DMS79 treated with DMSO at 0.1 percent for 48 hours (cell line): ENCODE data around the gene GOLGA6A.
A peak's percentile ranks its signal among the peaks of the same experiment; 100 is the strongest.
"Not testable (repeated sequence)": the region's sequence is repeated elsewhere in the genome, so short reads cannot be mapped to it uniquely, and the experiment has no call there.

Experiments
- DNase-seq: peaks from one replicate; lab custom pipeline; 2025; lab: John Stamatoyannopoulos, UW

The GOLGA6A gene

GRCh38 chr15:74108111-74108510 is 25.8 kb upstream of the GOLGA6A start:
- DNase-seq, result no peak

DNA sequence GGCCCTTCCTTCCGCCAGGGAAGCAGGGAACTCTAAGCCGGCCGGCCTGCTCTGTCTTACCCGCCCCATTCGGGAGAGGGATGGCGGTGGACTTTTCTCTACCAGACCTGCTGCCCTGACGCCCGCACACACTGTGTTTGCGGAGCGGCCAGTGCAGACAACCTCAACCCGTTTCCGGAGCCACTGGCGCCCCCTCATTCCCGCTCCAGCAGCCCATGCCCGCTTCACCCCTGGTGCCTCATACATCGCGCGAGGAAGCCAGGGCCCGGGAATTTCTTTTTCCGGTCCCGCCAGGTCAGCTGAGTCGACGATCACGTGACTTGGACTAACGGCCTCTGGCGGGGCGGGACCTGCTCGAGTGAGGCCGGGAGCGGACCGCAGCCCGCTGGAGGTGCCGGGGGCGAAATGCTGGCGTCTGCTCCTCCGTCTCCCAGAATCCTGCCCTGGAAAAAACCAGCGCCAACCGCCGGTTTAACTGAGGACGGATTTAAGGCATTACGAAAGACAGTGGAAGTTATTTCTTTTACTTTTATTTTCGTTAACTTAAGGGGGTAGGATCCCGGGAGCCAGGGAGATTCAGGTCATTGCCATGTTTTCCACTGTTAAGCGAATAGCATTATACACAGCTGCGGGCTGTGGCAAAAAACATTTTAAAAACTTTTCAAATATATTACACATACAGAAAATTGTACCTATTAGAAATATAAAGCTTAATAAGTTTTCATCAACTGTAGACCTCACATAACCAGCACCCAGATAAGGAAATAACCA is 17.8 kb upstream of the GOLGA6A start:
- not testable (repeated sequence) for DNase-seq

DNA sequence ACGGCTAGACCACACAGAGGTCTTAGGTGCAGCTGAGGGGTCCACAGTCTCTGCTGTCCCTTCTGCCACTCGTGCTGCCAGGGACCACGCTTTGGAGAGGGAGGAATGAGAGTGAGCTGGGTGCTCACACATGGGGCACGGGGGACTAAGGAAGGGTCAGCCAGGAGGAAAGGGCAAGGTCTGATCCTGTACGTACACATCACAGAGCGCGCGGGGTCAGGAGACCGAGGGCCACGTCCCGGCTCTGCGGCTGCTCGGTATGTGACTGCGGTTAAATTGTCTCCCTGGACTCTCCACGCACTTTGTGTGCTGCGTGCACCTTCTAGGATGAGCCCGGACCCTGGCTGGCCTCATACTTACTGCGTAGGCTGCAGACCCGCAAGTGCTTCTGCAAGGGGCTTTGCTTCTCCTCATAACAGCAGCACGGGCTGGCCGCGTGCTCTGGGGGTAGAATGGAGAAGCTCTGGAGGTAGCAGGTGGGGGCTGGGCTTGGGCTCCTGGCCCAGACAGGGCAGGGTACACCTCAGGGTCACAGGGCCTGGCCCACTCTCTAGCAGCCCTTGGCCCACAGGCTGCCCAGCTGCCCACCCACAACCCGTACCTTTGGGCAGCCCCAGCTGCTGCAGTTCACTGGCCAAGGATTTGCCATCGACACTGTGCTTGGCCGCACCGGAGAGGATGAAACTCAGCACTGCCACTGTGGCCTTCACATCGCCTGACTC is 14.6 kb upstream of the GOLGA6A start:
- not testable (repeated sequence) for DNase-seq

DNA sequence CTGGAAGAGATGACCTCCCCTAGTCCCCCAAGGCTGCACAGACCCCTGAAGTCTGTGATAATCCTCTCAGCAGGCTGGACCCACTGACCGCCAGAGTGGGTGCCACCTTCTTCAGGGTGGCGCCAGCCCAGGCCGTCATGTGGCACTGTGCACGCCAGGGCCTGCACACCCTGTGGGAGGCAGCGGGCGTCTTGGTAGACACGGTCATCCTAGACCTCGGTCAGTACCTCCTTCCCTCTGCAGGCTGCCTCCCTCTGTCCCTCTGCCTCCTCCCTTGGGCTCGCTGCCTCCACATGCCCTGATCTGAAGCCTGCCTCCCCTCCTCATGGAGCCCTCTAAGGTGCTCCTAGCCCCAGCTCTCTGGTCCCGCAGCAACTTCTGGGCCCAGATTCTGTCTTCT is 13.3 kb upstream of the GOLGA6A start:
- DNase-seq, result not testable (repeated sequence)

DNA sequence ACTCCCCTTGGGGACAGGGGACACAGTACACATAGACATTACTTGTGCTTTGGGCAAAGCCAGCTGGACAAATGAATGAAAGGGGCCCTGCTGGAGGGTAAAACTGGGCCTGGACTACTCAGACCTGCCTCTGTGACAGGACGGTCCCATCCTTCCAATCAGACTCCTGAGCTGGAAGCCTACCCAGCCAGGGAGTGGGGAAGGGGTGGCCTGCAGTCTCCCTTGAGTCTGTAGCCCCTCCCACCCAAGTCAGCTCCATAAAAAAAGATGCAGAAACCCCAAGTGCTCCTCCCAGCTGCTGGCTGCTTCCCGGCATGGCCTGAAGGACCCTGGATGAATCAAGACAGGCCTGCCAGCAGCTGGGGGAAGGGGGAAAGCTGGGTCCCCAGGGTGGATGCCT is 12.2 kb upstream of the GOLGA6A start:
- not testable (repeated sequence) for DNase-seq

DNA sequence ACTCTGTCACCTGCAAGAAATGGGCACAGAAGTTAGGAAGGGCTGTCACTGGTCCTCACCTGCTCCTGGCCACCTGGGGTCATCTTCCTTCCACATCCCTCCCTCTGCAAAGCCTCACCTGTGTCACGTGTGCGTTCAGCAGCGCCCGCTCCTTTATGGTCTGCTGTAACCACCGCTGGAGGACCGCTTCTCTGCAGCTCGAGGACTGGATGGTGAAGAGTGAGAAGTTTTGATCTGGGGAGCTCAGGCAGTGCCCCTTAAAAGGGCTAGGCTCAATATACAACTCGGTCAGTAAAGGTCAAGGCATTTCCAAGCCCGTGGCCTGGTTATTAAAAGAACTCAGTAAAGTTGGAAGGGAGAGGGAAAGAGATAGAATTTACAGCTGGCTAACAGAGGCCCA is 6.6 kb downstream of the GOLGA6A start:
- not testable (repeated sequence) for DNase-seq

- not testable (repeated sequence) for DNase-seq
These were observed 9.6 kb downstream of the GOLGA6A start for GRCh38 chr15:74072614-74073337.

DNA sequence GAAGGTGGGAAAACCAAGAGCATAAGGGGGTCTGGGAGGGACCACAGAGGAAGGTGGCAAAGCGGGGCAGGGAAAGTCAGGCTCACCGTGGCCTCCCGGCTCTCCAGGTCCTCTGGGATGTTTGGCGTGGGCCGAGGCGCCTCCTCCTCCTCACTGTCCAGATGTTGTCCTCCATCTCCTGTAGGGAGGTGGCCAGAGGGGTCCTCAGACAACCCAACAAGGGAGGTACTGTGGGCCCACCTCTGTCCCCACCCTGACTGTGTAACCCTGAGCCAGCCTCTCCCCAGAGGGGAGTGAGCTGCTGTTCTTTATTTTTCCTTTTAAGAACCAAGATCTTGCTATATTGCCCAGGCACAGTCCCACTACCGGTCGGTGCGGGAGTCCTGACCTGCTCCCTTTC is 10.2 kb downstream of the GOLGA6A start:
- not testable (repeated sequence) for DNase-seq

DNA sequence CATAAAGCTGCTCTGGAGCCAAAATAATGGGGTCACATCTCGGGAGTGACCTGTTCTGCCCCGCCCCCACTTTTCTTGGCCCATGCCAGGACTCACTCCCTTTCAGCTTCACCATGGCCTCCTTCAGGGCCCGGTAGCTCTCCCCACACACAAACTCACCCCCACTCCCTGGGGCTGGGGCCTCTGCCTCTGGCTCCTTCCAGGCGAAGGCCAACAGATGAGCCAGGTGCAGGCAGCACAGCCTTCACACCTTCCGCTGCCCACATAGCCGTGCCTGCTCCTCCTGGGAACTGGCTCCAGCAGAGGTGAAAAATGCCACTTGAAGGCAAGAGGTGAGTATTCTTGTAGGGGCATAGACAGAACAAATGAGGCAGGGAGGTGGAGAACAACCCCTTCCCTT is 10.7 kb downstream of the GOLGA6A start:
- not testable (repeated sequence) for DNase-seq

GRCh38 chr15:74065684-74066411 is 16.5 kb downstream of the GOLGA6A start:
- not testable (repeated sequence) for DNase-seq

GRCh38 chr15:74064822-74065221 is 17.5 kb downstream of the GOLGA6A start:
- not testable (repeated sequence) for DNase-seq

DNA sequence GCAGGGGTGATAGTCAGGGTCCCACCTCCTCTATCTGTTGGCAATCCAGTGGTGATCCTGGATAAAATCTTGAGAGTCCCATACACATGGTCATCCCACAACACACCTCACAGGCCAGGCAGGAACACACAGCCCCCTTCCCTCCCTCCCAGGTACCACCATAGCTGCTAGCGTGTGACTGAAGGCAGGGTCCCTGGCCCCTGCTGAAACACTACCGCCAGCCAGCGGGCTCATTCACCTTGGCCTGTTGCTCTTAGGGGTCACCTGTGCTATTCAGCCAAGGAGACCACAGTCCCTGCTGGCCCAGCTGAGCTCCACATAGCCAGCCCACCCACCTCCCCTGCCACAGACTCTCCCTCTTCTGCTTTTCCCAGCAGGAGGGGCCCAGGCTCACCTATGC is 18.2 kb downstream of the GOLGA6A start:
- not testable (repeated sequence) for DNase-seq

DNA sequence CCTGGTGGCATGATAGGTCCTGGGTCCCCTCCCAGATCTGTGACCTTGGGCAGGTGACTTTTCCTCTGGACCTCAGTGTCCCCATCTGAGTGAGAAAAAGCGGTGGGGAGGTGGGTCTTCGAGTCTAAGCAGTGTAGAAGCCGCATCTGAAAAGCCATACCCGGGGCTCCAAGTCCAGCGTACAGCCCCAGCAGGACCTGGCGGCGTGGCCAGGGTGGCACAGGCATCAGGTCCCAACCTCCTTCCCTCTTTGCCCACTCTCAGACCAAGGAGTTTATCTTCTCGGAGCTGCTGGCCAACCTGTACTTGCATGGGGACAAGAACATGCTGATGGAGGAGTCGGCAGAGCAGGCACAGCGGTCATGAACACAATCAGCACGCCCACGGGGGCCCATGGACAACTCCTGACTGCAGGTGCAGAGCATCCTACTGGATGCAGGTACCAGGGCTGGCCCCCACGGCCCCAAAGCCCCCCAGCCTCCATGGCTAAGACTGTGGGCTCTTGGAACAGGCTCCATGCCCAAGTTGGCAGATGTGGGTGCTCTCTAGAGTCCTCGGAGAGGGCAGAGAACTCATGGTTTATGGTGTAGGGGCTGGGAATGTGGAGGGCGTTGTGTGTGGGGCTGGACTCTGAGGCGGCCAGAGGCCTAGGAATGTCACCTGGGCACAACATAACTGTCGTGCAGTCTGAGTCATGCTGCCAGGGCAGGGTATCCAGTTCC is 18.8 kb downstream of the GOLGA6A start:
- DNase-seq, result not testable (repeated sequence)

DNA sequence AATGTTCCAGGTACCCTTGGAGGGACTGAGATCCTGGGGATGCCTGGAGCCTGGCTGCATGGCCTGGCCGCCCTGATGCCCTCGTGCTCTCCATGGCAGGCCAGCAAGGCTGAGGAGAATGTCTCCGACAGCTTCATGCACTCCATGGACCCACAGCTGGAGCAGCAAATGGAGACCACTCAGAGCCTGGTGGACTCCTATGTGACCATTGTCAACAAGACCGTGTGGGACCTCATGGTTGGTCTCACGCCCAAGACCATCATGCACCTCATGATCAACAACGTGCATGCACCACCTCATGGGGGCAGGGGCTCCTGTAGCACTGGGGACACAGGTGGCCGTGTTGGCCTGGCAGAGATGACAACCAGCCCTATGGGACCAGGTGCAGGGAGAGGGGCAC is 19.7 kb downstream of the GOLGA6A start:
- DNase-seq, result no peak

DNA sequence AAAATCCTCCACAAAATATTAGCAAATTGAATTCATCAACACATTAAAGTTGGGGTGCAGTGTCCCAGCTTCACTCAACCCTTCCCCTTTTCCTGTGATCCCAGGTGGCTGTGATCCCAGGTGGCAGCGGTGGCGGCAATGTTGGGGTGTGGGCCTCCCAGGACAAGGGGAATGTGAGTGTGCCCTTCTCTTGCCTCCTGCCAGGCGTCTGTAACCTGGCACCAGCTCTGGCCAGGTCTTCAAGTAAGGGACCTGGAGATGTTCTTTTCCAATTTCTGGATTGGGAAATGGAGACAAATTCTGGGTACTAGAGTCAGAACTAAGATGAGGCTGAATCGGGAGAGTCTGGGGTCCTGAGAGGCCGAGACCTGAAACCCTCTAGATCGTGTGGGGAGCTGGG is 20.1 kb downstream of the GOLGA6A start:
- no peak for DNase-seq

GRCh38 chr15:74060251-74060650 is 22.1 kb downstream of the GOLGA6A start:
- DNase-seq, result no peak

DNA sequence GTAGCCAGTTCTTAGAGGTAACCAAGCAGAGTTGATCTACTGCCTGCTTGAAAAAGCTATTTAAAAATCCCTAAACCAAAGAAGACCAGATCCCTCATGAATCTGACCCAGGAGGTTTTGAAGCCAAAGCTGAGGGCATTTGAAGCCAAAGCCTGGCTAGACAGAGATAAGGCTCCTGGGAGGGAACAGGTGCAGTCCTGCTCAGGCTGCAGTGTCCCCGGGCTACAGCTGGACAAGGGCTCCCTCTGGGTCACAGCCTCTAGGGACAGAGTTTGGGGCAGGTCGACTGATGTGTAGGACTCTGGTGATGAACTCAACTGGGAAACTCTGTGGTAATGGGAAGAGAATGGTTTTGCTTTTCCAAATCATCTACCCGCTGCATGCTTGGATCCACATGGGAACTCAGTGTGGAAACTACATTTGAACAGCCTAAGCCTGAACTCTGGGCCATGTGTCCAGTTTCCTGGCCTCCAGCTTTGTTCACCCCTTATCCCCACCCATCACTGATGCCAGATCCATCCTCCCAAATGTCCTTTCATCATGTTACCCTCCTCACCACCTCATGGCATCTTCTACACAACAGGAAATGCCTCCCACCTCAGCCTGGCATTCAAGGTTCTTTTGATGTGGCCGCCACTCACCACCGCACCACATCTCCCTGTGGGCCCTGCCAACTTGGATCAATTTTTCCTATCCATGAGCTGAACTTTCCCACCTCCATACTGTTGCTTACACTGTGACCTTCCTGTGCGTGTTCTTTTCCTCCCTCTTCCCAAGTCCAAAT is 23.1 kb downstream of the GOLGA6A start:
- not testable (repeated sequence) for DNase-seq

DNA sequence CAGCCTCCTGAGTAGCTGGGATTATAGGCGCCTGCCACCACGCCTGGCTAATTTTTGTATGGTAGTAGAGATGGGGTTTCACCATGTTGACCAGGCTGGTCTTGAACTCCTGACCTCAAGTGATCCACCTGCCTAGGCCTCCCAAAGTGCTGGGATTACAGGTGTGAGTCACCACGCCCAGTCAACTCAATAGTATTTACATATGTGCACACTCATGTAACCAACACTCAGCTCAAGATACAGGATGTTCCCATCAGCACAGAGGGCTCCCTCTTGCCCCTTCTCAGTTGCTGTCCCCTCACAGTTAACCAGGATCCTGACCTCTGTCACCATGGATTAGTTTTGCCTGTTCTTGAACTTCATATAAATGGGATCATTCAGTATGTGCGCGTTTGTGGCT is 26.0 kb downstream of the GOLGA6A start:
- DNase-seq, result not testable (repeated sequence)

DNA sequence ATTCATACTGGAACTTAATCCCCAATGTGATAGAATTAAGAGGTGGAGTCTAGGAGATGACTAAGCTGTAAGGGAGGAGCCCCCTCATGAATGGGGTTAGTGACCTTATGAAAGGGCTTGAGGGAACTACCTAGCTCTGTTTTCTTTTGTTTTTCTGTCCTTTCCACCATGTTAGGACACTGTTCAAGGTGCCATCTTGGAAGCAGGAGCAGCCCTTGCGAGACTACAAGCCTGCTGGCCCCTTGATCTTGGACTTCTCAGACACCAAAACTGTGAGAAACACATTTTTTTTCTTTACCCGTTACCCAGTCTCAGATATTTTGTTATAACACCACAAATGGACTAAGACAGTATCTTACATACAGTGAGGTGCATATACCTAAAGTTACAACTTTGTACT is 26.5 kb downstream of the GOLGA6A start:
- no peak for DNase-seq

DNA sequence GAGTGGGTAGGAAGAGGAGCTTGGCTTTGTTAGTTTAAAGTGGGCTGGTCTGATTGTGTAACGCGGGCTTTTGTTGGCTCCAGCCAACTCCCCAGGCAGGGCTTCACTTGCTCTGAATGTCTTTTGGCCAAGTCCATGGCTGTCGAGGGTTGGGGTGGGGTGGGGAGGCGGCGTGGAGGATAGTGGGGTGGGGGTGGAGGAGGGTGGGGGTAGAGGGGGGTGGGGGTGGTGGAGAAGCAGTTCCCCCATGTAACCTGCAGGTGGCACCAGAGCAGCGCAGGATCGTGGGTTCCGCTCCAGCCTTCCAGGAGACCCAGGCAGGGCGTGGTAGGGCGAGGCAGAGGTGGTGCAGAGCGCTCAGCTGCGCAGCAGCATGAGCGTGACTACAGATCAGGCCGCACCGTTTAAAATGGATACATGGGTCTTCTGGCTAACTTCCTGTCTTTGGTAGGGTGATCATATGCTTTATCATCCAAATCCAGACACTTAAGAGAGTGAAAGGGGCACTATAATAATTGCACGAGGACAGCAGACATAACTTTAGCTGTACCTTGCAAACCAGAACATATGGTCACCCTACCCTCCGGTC is 28.3 kb downstream of the GOLGA6A start:
- peak; percentile 21 for DNase-seq
